ENCODE data around the gene TEKTIP1.

Gene TEKTIP1

GRCh38 chr19:3512562-3513228 lies 26.3 kb upstream of the TEKTIP1 start:
- Histone ChIP-seq H3K9me3 (ENCODE audit: insufficient read depth, low read length, severe bottlenecking) (no peaks in the 10 kb centered on the region), H3K4me2 (ENCODE audit: insufficient read depth, low read length) (no peak overlapping the region), H4K20me1 (ENCODE audit: insufficient read depth, low read length) (peaks cover 90% of the 10 kb centered on the region), H3K9ac (ENCODE audit: low read depth, low read length) (no peak overlapping the region), H3K27me3 (ENCODE audit: insufficient read depth, low read length, poor library complexity) (no peaks in the 10 kb centered on the region), H3K27ac (ENCODE audit: low read length) (no peak overlapping the region), H3K79me2 (ENCODE audit: insufficient read depth, low read length) (peaks cover 100% of the 10 kb centered on the region), H2AFZ (ENCODE audit: low read depth, low read length) (no peak overlapping the region), H3K36me3 (ENCODE audit: insufficient read depth, low read length) (peaks cover 76% of the 10 kb centered on the region), H3K4me1 (ENCODE audit: insufficient read depth, low read length) (peaks cover 23% of the 10 kb centered on the region), H3K4me3 (ENCODE audit: low read depth in 1 of 2, low read length in 2 of 2) (no peak overlapping the region)
- DNase-seq (no peak), ATAC-seq (ENCODE audit: insufficient read depth, low read depth) (no peak)
- TF ChIP-seq CTCF (IDR thresholded peaks at IDR 0.05; ENCODE audit: borderline replicate concordance, extremely low read depth, low read length, poor library complexity, severe bottlenecking) (no peak), EZH2 (IDR thresholded peaks at IDR 0.05; ENCODE audit: borderline replicate concordance, low read depth, low read length, severe bottlenecking) (no peak)

- Histone ChIP-seq H3K36me3 (ENCODE audit: insufficient read depth, low read length) (peaks cover 78% of the 10 kb centered on the region), H3K79me2 (ENCODE audit: insufficient read depth, low read length) (peaks cover 100% of the 10 kb centered on the region), H4K20me1 (ENCODE audit: insufficient read depth, low read length) (peaks cover 90% of the 10 kb centered on the region)
Observed at GRCh38 chr19:3513229-3514140, 25.5 kb upstream of the TEKTIP1 start.

GRCh38 chr19:3514930-3515329 lies 24.0 kb upstream of the TEKTIP1 start:
- Histone ChIP-seq H3K36me3 (ENCODE audit: insufficient read depth, low read length) (peaks cover 78% of the 10 kb centered on the region), H3K9me3 (ENCODE audit: insufficient read depth, low read length, severe bottlenecking) (no peaks in the 10 kb centered on the region), H3K9ac (ENCODE audit: low read depth, low read length) (no peak overlapping the region), H3K4me3 (ENCODE audit: low read depth in 1 of 2, low read length in 2 of 2) (no peak overlapping the region), H3K27me3 (ENCODE audit: insufficient read depth, low read length, poor library complexity) (no peaks in the 10 kb centered on the region), H3K4me1 (ENCODE audit: insufficient read depth, low read length) (peaks cover 5% of the 10 kb centered on the region; the same call in 1 of the 2 replicates), H2AFZ (ENCODE audit: low read depth, low read length) (no peak overlapping the region), H3K4me2 (ENCODE audit: insufficient read depth, low read length) (no peak overlapping the region), H3K79me2 (ENCODE audit: insufficient read depth, low read length) (peaks cover 100% of the 10 kb centered on the region), H3K27ac (ENCODE audit: low read length) (no peak overlapping the region; the same call in 1 of the 2 replicates), H4K20me1 (ENCODE audit: insufficient read depth, low read length) (peaks cover 90% of the 10 kb centered on the region)
- DNase-seq (no peak), ATAC-seq (ENCODE audit: insufficient read depth, low read depth) (no peak)
- TF ChIP-seq CTCF (IDR thresholded peaks at IDR 0.05; ENCODE audit: borderline replicate concordance, extremely low read depth, low read length, poor library complexity, severe bottlenecking) = no peak
- TF ChIP-seq EZH2 (IDR thresholded peaks at IDR 0.05; ENCODE audit: borderline replicate concordance, low read depth, low read length, severe bottlenecking) = no peak

More at GRCh38 chr19:3513229-3514140, 25.5 kb upstream of the TEKTIP1 start:
- Histone ChIP-seq H2AFZ (ENCODE audit: low read depth, low read length) (no peak overlapping the region), H3K4me1 (ENCODE audit: insufficient read depth, low read length) (peaks cover 17% of the 10 kb centered on the region), H3K9ac (ENCODE audit: low read depth, low read length) (no peak overlapping the region), H3K27me3 (ENCODE audit: insufficient read depth, low read length, poor library complexity) (no peaks in the 10 kb centered on the region), H3K4me2 (ENCODE audit: insufficient read depth, low read length) (no peak overlapping the region), H3K4me3 (ENCODE audit: low read depth in 1 of 2, low read length in 2 of 2) (no peak overlapping the region), H3K27ac (ENCODE audit: low read length) (no peak overlapping the region), H3K9me3 (ENCODE audit: insufficient read depth, low read length, severe bottlenecking) (no peaks in the 10 kb centered on the region)
- ATAC-seq (ENCODE audit: insufficient read depth, low read depth) (no peak), DNase-seq (no peak)
- TF ChIP-seq CTCF (IDR thresholded peaks at IDR 0.05; ENCODE audit: borderline replicate concordance, extremely low read depth, low read length, poor library complexity, severe bottlenecking) (no peak), EZH2 (IDR thresholded peaks at IDR 0.05; ENCODE audit: borderline replicate concordance, low read depth, low read length, severe bottlenecking) (no peak)
